ENCODE results near the gene HINFP.
"Not testable (repeated sequence)": the region's sequence is repeated elsewhere in the genome, so short reads cannot be mapped to it uniquely, and the experiment has no call there.

HINFP gene

DNA sequence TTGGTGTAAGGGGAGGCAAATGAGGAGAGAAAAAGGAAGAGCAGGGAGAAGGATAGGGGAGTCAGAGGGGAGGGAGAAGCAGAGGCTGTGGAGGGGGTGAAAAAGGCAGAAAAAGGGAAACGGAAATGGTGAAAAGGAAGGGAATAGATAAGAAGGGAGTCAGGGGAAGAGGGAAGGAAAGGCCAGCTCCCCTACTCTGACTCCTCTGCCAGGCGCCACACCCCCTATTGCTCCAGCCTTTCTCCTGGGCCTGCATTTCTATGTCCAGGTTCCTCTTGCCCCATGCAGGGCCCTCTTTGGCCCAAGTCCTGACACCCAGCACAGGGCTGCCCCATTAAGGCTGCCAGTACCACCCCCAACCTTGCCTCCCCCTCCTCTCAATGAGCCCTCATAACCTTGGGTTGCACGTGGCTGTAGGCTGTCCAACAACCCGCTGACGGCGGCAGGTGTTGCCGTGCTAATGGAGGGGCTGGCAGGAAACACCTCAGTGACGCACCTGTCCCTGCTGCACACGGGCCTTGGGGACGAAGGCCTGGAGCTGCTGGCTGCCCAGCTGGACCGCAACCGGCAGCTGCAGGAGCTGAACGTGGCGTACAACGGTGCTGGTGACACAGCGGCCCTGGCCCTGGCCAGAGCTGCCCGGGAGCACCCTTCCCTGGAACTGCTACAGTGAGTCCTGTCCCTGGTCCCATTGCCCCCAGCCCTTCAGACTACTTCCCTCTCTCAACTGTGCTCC, 60.5 kb downstream of the HINFP start:
- no peak overlapping the region for H3K9ac ChIP-seq (ENCODE audit: low read depth in 1 of 2, low read length in 2 of 2)
- no peak overlapping the region for H3K27ac ChIP-seq (ENCODE audit: low read depth, low read length)
- H3K4me3 ChIP-seq (ENCODE audit: low read depth in 1 of 2, low read length in 2 of 2) = no peak overlapping the region
- H3K27me3 ChIP-seq (ENCODE audit: control insufficient read depth in 1 of 2, insufficient read depth in 2 of 2, low read length in 2 of 2) = no peaks in the 10 kb centered on the region
- peaks cover 3 to 16% of the 10 kb centered on the region in 2 donors for H3K36me3 ChIP-seq (ENCODE audit: control insufficient read depth in 1 of 2, insufficient read depth in 2 of 2, low read length in 2 of 2)
- H3K9me3 ChIP-seq (ENCODE audit: control insufficient read depth in 1 of 2, low read length in 2 of 2) = no peaks in the 10 kb centered on the region
- peaks cover 10 to 18% of the 10 kb centered on the region in 2 donors for H3K4me1 ChIP-seq (ENCODE audit: control insufficient read depth in 1 of 2, insufficient read depth in 2 of 2, low read length in 2 of 2)

- not testable (repeated sequence) for H3K9ac ChIP-seq (ENCODE audit: low read depth in 1 of 2, low read length in 2 of 2); H3K4me3 ChIP-seq (ENCODE audit: low read depth in 1 of 2, low read length in 2 of 2); H3K27me3 ChIP-seq (ENCODE audit: control insufficient read depth in 1 of 2, insufficient read depth in 2 of 2, low read length in 2 of 2); H3K9me3 ChIP-seq (ENCODE audit: control insufficient read depth in 1 of 2, low read length in 2 of 2); H3K27ac ChIP-seq (ENCODE audit: low read depth, low read length)
- Histone ChIP-seq H3K4me1 (ENCODE audit: control insufficient read depth in 1 of 2, insufficient read depth in 2 of 2, low read length in 2 of 2) (peaks cover 20 to 21% of the 10 kb centered on the region in 2 donors), H3K36me3 (ENCODE audit: control insufficient read depth in 1 of 2, insufficient read depth in 2 of 2, low read length in 2 of 2) (peaks cover 3 to 11% of the 10 kb centered on the region in 2 donors)
These were observed 63.0 kb downstream of the HINFP start for GRCh38 chr11:119184399-119184798.
